ENCODE results near the gene CD101. TPM values are rescaled to one million over a fixed set of nuclear protein-coding genes. Genes with fewer than 3 reads are reported as not detected.

Gene CD101, protein sequence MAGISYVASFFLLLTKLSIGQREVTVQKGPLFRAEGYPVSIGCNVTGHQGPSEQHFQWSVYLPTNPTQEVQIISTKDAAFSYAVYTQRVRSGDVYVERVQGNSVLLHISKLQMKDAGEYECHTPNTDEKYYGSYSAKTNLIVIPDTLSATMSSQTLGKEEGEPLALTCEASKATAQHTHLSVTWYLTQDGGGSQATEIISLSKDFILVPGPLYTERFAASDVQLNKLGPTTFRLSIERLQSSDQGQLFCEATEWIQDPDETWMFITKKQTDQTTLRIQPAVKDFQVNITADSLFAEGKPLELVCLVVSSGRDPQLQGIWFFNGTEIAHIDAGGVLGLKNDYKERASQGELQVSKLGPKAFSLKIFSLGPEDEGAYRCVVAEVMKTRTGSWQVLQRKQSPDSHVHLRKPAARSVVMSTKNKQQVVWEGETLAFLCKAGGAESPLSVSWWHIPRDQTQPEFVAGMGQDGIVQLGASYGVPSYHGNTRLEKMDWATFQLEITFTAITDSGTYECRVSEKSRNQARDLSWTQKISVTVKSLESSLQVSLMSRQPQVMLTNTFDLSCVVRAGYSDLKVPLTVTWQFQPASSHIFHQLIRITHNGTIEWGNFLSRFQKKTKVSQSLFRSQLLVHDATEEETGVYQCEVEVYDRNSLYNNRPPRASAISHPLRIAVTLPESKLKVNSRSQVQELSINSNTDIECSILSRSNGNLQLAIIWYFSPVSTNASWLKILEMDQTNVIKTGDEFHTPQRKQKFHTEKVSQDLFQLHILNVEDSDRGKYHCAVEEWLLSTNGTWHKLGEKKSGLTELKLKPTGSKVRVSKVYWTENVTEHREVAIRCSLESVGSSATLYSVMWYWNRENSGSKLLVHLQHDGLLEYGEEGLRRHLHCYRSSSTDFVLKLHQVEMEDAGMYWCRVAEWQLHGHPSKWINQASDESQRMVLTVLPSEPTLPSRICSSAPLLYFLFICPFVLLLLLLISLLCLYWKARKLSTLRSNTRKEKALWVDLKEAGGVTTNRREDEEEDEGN
- total RNA-seq (2014; rRNA removed; shearing (Covaris generic)) (0.74 and 1.2 TPM in 2 replicates), polyA plus RNA-seq (2016; fragmentation: Nextera tagmentation; extraction: Ambion mirVana) (0.35 and 1.3 TPM in 2 replicates)
- long read RNA-seq, result 0 reads

DNA sequence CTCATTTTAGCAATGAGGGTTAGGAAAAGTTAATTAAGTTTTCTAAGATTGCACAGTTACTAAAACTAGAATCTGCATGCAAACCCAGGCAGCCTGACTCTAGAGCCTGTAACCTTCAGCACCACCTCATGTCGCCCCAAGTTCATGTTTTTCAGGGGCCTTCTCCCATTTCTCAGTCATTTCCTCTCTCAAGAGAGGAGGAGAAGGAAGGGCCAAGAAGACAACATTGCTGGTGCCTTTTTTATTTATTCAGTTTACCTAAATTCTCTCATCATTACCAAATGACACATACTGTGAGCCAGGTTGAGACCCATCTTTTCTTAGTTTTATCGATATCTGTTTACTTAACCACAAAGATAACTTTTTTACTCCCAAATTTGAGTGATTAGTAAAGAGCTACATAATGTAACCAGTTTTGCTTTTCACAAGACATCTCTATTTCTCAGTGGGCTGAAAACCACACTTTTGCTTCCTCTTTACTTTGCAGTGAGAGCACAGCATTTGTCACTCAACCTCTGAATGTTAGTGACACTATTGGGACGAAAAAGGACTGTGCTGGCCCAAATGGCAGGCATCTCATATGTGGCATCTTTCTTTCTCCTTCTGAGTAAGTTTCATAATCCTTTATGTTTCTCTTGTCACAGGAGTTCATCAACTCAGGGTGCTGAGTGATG lies at the start of gene CD101:
TSS of gene CD101 (plus strand) at position 507 of the 674 bp plus-strand sequence. CDS start at position 565, 58 bp downstream.
- no peak for ATAC-seq
- Histone ChIP-seq H3F3A (replicated peaks; ENCODE audit: low read depth) (no peaks in the 10 kb centered on the region), H2AFZ (no peak within 1 kb of the TSS), H3K36me3 (ENCODE audit: insufficient read depth) (no peaks in the 10 kb centered on the region), H3K27ac (ENCODE audit: low read depth) (no peak within 1 kb of the TSS), H3K79me2 (replicated peaks; ENCODE audit: insufficient read depth) (no peaks in the 10 kb centered on the region), H3K4me1 (ENCODE audit: insufficient read depth) (peaks cover 16% of the 10 kb centered on the region), H3K4me3 (no peak within 1 kb of the TSS), H3K4me2 (no peak within 1 kb of the TSS), H4K20me1 (replicated peaks; ENCODE audit: insufficient read depth) (no peaks in the 10 kb centered on the region), H3K27me3 (ENCODE audit: insufficient read depth) (no peaks in the 10 kb centered on the region), H3K9me2 (ENCODE audit: insufficient read depth) (no peaks in the 10 kb centered on the region; the same call in 1 of the 2 replicates)
- no peaks in the 10 kb centered on the region; the same call in 2 of the 3 replicates for H3K9me3 Mint-ChIP-seq
- H3K4me3 Mint-ChIP-seq, result no peak within 1 kb of the TSS
- no peak within 1 kb of the TSS for H3K27ac Mint-ChIP-seq
- H3K36me3 Mint-ChIP-seq (ENCODE audit: low read depth), result no peaks in the 10 kb centered on the region; the same call in 2 of the 3 replicates
- DNase-seq (ENCODE audit: low spot score), result no peak
- H3K27me3 Mint-ChIP-seq (ENCODE audit: insufficient read depth, low read depth, poor library complexity), result no peaks in the 10 kb centered on the region
- peaks cover 34% of the 10 kb centered on the region for H3K4me1 Mint-ChIP-seq
- TF ChIP-seq ZNF331 (CRISPR knock-in tag; IDR thresholded peaks at IDR 0.05; ENCODE audit: low read depth) (no peak), NANOG (IDR thresholded peaks at IDR 0.05; ENCODE audit: borderline replicate concordance) (no peak), EZH2phosphoT487 (IDR thresholded peaks at IDR 0.05; ENCODE audit: unreplicated experiment) (no peak), JUNB (IDR thresholded peaks at IDR 0.05; ENCODE audit: unreplicated experiment) (no peak), STAT1 (IDR thresholded peaks at IDR 0.05; ENCODE audit: unreplicated experiment) (no peak), ZNF114 (CRISPR knock-in tag; IDR thresholded peaks at IDR 0.05) (no peak), POLR2AphosphoS5 (IDR thresholded peaks at IDR 0.05; ENCODE audit: low read depth) (no peak)
- TF ChIP-seq, protein P1, sequence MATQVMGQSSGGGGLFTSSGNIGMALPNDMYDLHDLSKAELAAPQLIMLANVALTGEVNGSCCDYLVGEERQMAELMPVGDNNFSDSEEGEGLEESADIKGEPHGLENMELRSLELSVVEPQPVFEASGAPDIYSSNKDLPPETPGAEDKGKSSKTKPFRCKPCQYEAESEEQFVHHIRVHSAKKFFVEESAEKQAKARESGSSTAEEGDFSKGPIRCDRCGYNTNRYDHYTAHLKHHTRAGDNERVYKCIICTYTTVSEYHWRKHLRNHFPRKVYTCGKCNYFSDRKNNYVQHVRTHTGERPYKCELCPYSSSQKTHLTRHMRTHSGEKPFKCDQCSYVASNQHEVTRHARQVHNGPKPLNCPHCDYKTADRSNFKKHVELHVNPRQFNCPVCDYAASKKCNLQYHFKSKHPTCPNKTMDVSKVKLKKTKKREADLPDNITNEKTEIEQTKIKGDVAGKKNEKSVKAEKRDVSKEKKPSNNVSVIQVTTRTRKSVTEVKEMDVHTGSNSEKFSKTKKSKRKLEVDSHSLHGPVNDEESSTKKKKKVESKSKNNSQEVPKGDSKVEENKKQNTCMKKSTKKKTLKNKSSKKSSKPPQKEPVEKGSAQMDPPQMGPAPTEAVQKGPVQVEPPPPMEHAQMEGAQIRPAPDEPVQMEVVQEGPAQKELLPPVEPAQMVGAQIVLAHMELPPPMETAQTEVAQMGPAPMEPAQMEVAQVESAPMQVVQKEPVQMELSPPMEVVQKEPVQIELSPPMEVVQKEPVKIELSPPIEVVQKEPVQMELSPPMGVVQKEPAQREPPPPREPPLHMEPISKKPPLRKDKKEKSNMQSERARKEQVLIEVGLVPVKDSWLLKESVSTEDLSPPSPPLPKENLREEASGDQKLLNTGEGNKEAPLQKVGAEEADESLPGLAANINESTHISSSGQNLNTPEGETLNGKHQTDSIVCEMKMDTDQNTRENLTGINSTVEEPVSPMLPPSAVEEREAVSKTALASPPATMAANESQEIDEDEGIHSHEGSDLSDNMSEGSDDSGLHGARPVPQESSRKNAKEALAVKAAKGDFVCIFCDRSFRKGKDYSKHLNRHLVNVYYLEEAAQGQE (IDR thresholded peaks at IDR 0.05; ENCODE audit: unreplicated experiment), result no peak
- TF ChIP-seq, protein P2, sequence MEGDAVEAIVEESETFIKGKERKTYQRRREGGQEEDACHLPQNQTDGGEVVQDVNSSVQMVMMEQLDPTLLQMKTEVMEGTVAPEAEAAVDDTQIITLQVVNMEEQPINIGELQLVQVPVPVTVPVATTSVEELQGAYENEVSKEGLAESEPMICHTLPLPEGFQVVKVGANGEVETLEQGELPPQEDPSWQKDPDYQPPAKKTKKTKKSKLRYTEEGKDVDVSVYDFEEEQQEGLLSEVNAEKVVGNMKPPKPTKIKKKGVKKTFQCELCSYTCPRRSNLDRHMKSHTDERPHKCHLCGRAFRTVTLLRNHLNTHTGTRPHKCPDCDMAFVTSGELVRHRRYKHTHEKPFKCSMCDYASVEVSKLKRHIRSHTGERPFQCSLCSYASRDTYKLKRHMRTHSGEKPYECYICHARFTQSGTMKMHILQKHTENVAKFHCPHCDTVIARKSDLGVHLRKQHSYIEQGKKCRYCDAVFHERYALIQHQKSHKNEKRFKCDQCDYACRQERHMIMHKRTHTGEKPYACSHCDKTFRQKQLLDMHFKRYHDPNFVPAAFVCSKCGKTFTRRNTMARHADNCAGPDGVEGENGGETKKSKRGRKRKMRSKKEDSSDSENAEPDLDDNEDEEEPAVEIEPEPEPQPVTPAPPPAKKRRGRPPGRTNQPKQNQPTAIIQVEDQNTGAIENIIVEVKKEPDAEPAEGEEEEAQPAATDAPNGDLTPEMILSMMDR (conservative IDR thresholded peaks at IDR 0.05; ENCODE audit: low read depth in 2 of 2), result no peak
- TF ChIP-seq, protein P3, sequence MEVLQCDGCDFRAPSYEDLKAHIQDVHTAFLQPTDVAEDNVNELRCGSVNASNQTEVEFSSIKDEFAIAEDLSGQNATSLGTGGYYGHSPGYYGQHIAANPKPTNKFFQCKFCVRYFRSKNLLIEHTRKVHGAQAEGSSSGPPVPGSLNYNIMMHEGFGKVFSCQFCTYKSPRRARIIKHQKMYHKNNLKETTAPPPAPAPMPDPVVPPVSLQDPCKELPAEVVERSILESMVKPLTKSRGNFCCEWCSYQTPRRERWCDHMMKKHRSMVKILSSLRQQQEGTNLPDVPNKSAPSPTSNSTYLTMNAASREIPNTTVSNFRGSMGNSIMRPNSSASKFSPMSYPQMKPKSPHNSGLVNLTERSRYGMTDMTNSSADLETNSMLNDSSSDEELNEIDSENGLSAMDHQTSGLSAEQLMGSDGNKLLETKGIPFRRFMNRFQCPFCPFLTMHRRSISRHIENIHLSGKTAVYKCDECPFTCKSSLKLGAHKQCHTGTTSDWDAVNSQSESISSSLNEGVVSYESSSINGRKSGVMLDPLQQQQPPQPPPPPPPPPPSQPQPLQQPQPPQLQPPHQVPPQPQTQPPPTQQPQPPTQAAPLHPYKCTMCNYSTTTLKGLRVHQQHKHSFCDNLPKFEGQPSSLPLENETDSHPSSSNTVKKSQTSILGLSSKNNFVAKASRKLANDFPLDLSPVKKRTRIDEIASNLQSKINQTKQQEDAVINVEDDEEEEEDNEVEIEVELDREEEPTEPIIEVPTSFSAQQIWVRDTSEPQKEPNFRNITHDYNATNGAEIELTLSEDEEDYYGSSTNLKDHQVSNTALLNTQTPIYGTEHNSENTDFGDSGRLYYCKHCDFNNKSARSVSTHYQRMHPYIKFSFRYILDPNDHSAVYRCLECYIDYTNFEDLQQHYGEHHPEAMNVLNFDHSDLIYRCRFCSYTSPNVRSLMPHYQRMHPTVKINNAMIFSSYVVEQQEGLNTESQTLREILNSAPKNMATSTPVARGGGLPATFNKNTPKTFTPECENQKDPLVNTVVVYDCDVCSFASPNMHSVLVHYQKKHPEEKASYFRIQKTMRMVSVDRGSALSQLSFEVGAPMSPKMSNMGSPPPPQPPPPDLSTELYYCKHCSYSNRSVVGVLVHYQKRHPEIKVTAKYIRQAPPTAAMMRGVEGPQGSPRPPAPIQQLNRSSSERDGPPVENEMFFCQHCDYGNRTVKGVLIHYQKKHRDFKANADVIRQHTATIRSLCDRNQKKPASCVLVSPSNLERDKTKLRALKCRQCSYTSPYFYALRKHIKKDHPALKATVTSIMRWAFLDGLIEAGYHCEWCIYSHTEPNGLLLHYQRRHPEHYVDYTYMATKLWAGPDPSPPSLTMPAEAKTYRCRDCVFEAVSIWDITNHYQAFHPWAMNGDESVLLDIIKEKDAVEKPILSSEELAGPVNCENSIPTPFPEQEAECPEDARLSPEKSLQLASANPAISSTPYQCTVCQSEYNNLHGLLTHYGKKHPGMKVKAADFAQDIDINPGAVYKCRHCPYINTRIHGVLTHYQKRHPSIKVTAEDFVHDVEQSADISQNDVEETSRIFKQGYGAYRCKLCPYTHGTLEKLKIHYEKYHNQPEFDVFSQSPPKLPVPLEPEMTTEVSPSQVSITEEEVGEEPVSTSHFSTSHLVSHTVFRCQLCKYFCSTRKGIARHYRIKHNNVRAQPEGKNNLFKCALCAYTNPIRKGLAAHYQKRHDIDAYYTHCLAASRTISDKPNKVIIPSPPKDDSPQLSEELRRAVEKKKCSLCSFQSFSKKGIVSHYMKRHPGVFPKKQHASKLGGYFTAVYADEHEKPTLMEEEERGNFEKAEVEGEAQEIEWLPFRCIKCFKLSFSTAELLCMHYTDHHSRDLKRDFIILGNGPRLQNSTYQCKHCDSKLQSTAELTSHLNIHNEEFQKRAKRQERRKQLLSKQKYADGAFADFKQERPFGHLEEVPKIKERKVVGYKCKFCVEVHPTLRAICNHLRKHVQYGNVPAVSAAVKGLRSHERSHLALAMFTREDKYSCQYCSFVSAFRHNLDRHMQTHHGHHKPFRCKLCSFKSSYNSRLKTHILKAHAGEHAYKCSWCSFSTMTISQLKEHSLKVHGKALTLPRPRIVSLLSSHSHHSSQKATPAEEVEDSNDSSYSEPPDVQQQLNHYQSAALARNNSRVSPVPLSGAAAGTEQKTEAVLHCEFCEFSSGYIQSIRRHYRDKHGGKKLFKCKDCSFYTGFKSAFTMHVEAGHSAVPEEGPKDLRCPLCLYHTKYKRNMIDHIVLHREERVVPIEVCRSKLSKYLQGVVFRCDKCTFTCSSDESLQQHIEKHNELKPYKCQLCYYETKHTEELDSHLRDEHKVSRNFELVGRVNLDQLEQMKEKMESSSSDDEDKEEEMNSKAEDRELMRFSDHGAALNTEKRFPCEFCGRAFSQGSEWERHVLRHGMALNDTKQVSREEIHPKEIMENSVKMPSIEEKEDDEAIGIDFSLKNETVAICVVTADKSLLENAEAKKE (CRISPR knock-in tag; IDR thresholded peaks at IDR 0.05), result no peak

Data from GM23338 (cell line).